CD4-positive, alpha-beta T cell treated with Interferon alpha-2 for 1 hour (primary cell): ENCODE data around the gene MICB.

Experiments
- DNase-seq, 2 donors: peaks; one replicate each; pipeline ENCODE4 v3.0.0-alpha.2; 2020 to 2022

MICB gene

GRCh38 chr6:31510007-31510406 lies 12.1 kb downstream of the MICB start:
- no peak for DNase-seq

GRCh38 chr6:31513456-31514165 lies 15.7 kb downstream of the MICB start:
- DNase-seq, result no peak

GRCh38 chr6:31521835-31522234 lies 23.9 kb downstream of the MICB start:
- DNase-seq, result no peak

DNA sequence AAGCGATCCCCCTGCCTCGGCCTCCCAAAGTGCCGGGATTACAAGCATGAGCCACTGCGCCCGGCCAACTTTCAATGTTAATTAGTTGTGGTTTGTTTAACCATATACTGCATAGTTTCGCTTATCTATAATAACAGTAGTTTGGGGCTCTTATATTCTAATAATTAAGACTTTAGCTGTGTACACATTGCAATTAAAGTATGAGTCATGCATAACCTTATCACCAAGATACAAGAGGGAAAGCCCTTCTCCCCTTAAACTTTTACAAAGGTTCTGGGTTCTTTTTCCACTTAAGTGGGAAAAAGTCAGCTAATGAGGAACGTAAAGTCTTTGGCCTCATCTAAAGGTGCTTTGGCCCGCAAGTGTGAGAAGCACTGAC lies 27.6 kb downstream of the MICB start:
- no peak for DNase-seq

- DNase-seq, result no peak
Measured at GRCh38 chr6:31525932-31526591, 28.1 kb downstream of the MICB start.

DNA sequence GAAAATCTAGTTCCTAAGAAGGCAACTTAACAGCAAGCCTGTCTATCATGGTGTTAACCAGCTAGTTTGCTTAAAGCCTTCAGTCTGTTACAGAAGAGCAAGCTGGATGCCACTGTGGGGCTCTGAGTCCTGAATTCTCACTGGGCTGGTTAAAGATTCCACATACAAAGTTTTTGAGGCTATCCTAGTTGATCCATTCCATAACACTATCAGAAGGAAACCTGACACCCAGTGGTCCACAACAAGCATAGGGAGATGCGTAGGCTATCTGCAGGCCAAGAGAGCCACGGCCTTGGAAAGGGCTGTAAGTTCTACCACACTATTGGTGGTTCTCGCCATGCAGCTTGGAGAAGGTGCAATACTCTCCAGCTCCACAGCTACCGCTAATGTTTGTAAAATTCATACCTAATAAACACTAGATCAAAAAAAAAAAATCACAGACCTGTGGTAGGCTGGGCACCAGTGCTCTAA lies 30.4 kb downstream of the MICB start:
- no peak for DNase-seq

- no peak for DNase-seq
Measured at GRCh38 chr6:31528821-31529328, 30.9 kb downstream of the MICB start, which contains the start of gene MCCD1. Gene MCCD1, plus strand, starts transcription at chr6:31528962. Its CDS starts 53 bp downstream, at chr6:31529015.

- DNase-seq, result no peak
Measured at GRCh38 chr6:31529329-31530150, 31.6 kb downstream of the MICB start.

DNA sequence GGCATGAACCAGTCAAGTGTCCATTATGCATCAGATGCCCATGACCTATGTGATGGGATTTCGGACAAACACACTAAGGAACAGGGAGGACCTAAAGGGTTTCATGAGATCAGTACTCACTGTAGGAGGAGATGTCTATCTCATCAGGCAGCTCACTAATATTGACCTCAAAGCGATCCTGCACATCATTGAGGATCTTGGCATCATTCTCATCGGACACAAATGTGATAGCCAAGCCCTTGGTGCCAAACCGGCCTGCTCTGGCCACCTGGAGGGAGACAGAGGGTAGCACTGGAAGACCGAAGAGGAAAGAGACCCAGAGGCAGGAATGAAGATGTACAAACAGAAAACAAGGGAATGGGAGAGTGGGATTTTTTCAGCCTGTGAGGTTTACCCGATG lies 32.7 kb downstream of the MICB start:
- no peak for DNase-seq

- no peak for DNase-seq
Measured at GRCh38 chr6:31531162-31531561, 33.2 kb downstream of the MICB start.

- DNase-seq, result no peak
Measured at GRCh38 chr6:31531771-31532643, 34.1 kb downstream of the MICB start.

- no peak for DNase-seq
Measured at GRCh38 chr6:31532644-31533454, 34.9 kb downstream of the MICB start.

DNA sequence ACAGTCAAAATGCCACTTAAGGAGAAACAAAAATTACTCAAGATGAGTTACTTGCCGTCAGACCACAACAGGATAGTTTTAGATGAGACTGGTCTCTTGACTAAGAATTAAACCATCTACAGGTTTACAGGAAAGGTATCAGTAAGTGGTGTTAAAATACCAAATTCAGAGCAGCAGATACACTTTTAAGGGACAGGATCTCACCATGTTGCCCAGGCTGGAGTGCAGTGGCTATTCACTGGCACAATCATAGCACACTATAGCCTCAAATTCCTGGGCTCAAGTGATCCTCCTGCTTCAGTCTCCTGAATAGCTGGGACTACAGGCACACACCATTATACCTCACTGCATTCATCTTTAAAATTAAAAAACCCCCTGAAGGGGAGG lies 35.5 kb downstream of the MICB start:
- DNase-seq, result no peak

DNA sequence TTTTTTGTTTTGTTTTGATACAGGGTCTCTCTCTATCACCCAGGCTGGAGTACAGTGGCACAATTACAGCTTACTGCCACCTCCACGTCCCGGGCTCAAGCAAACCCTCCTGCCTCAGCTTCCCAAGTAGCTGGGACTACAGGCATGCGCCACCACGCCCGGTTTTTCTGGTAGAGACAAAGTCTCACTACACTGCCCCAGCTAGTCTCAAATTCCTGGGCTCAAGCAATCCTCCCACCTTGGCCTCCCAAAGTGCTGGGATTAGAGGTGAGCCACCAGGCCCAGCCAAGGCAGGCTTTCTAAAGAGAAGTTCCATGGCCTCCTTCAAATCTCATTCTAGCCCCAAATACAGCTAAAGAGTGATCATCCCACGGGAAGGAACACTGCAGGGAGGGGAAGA lies 36.1 kb downstream of the MICB start:
- no peak for DNase-seq

DNA sequence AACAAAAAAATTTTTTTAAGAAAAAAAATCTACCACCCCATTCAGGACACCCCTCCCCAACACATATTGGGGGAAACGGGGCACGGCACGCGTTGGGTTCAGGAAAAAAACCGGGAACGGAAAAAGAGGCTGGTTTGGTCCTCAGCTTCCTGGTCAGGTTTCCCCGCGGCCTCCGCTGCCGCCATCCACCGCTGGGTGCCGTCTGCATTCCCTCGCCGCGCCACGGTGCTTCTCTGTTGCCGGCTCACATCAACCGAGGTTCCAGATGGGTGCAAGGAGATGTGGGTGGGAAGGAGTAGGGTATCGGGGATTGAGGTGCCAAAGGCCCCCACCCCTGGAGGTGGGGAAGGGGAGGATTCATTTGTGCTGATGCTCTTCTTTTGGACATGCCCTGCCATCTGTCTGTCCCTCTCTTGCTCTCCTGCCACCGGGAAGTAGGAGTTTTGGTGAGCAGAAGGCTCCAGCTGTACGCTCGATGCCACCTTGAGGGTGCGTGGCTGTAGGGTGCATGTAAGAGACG lies 36.6 kb downstream of the MICB start:
- no peak for DNase-seq

- DNase-seq, result no peak
Measured at GRCh38 chr6:31535538-31536324, 37.8 kb downstream of the MICB start.

GRCh38 chr6:31538805-31539400 lies 41.0 kb downstream of the MICB start:
- peak in 1 of 2 donors; percentile 41 for DNase-seq

DNA sequence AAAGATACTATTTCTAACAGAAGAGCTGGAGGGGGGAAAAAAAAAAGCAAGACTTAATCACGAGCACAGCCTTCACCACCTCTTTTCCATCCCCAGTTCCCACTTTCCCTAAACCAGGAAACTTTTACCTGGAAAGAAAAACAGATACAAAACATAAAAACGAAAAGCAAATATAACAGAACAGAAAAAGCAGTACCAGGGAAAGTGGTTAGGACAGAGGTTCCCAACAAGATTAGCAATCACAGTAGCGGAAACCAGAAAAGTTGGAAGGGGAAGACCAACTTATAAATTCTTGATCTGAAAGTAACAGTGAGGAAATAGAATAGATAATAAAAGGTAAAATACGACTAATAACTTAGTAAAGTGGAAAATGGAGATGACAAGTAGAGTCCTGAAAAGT lies 42.7 kb downstream of the MICB start:
- no peak for DNase-seq

- DNase-seq, result peak; percentile 70 to 84
Measured at GRCh38 chr6:31541059-31541657, 43.2 kb downstream of the MICB start.
